Dedifferentiated amniotic fluid mesenchymal stem cell (primary cell): Measurements from ENCODE around the gene KCNJ5.
"Not testable (repeated sequence)": the region's sequence is repeated elsewhere in the genome, so short reads cannot be mapped to it uniquely, and the experiment has no call there.

Source experiments
- DNase-seq: peaks from one replicate; pipeline ENCODE4 v3.0.0-alpha.2; 2016; ENCODE audit errors: extremely low spot score

KCNJ5 gene

GRCh38 chr11:128913806-128914205 lies 22.6 kb downstream of the KCNJ5 start:
- DNase-seq = no peak

GRCh38 chr11:128914216-128915148 lies 23.3 kb downstream of the KCNJ5 start:
- DNase-seq = no peak

GRCh38 chr11:128915149-128915521 lies 24.0 kb downstream of the KCNJ5 start:
- no peak for DNase-seq

GRCh38 chr11:128916037-128916572 lies 24.9 kb downstream of the KCNJ5 start:
- DNase-seq = no peak

- DNase-seq = no peak
These were observed 25.5 kb downstream of the KCNJ5 start for GRCh38 chr11:128916681-128917080.

GRCh38 chr11:128917144-128917724 lies 26.1 kb downstream of the KCNJ5 start:
- DNase-seq = no peak

GRCh38 chr11:128919216-128919615 lies 28.1 kb downstream of the KCNJ5 start:
- no peak for DNase-seq

- not testable (repeated sequence) for DNase-seq
These were observed 28.5 kb downstream of the KCNJ5 start for GRCh38 chr11:128919635-128920034.

GRCh38 chr11:128920666-128921065 lies 29.5 kb downstream of the KCNJ5 start:
- no peak for DNase-seq

- DNase-seq = no peak
These were observed 30.6 kb downstream of the KCNJ5 start for GRCh38 chr11:128921793-128922192.

- no peak for DNase-seq
These were observed 32.9 kb downstream of the KCNJ5 start for GRCh38 chr11:128924104-128924503.

GRCh38 chr11:128924510-128925249 lies 33.5 kb downstream of the KCNJ5 start:
- no peak for DNase-seq

GRCh38 chr11:128925250-128925600 lies 34.1 kb downstream of the KCNJ5 start:
- DNase-seq = no peak

GRCh38 chr11:128926000-128926399 lies 34.8 kb downstream of the KCNJ5 start:
- no peak for DNase-seq

- DNase-seq = no peak
These were observed 35.4 kb downstream of the KCNJ5 start for GRCh38 chr11:128926437-128927107.

GRCh38 chr11:128927108-128927461 lies 35.9 kb downstream of the KCNJ5 start:
- no peak for DNase-seq

GRCh38 chr11:128927683-128928336 lies 36.7 kb downstream of the KCNJ5 start:
- no peak for DNase-seq

GRCh38 chr11:128928400-128928799 lies 37.2 kb downstream of the KCNJ5 start:
- DNase-seq = no peak

GRCh38 chr11:128929468-128929867 lies 38.3 kb downstream of the KCNJ5 start:
- DNase-seq = no peak

- no peak for DNase-seq
These were observed 38.8 kb downstream of the KCNJ5 start for GRCh38 chr11:128929991-128930390.

- no peak for DNase-seq
These were observed 39.9 kb downstream of the KCNJ5 start for GRCh38 chr11:128931066-128931465.
